ENCODE data around the gene ZDHHC6. TPM values are rescaled to one million over a fixed set of nuclear protein-coding genes. Genes with fewer than 3 reads are reported as not detected.

The ZDHHC6 gene
- polyA plus RNA-seq, 3 donors = 59.3 to 75.2 (median 73.1) TPM

Other genes with a start within 250 kb of the ZDHHC6 start
- not detected for gene TECTB, start 163.5 kb downstream of the ZDHHC6 start, polyA plus RNA-seq (ENCODE audit: insufficient read length in 3 of 3)
- gene ACSL5, start 72.8 kb downstream of the ZDHHC6 start, polyA plus RNA-seq (ENCODE audit: insufficient read length in 3 of 3) = 1 to 10 TPM; 4.3 to 5.7 (median 4.7) TPM
- 10 to 100 TPM; 19.5 to 22.2 (median 20.8) TPM for gene VTI1A, start 301 bp upstream of the ZDHHC6 start, polyA plus RNA-seq (ENCODE audit: insufficient read length in 3 of 3)

All from renal cortex interstitium (tissue), 3 donors.